Endothelial cell (in vitro differentiated cells): ENCODE measurements around the gene SIRPA. TPM values are rescaled to one million over a fixed set of nuclear protein-coding genes. Genes with fewer than 3 reads are reported as not detected.

Experiments used
- DNase-seq: peaks from one replicate; pipeline ENCODE4 v3.0.0; 2021; ENCODE audit warnings: low spot score
- H3K27ac Mint-ChIP-seq: one replicate; pipeline ENCODE4 v1.8.0; 2021; ENCODE audit warnings: mixed read lengths, inconsistent platforms; ENCODE audit not compliant: unreplicated experiment
- H3K27me3 Mint-ChIP-seq: one replicate; pipeline ENCODE4 v1.8.0; 2021; ENCODE audit warnings: mild to moderate bottlenecking, moderate library complexity, mixed read lengths, inconsistent platforms; ENCODE audit not compliant: unreplicated experiment
- H3K36me3 Mint-ChIP-seq: one replicate; pipeline ENCODE4 v1.8.0; 2021; ENCODE audit warnings: mild to moderate bottlenecking, low read depth, mixed read lengths, inconsistent platforms; ENCODE audit not compliant: unreplicated experiment
- H3K4me1 Mint-ChIP-seq: one replicate; pipeline ENCODE4 v1.8.0; 2021; ENCODE audit warnings: mild to moderate bottlenecking, mixed read lengths, inconsistent platforms; ENCODE audit not compliant: unreplicated experiment
- H3K4me3 Mint-ChIP-seq: one replicate; pipeline ENCODE4 v1.8.0; 2021; ENCODE audit warnings: mild to moderate bottlenecking, mixed read lengths, inconsistent platforms; ENCODE audit not compliant: unreplicated experiment
- H3K9me3 Mint-ChIP-seq: one replicate; pipeline ENCODE4 v1.8.0; 2021; ENCODE audit warnings: mixed read lengths, inconsistent platforms; ENCODE audit not compliant: unreplicated experiment
- total RNA-seq: library from RNA; stranded (reverse); fragmentation: NEBNext Ultra II Directional; extraction: Animal tissue kit (Norgen Biotek cat#: 25700); gene quantifications from one replicate; pipeline ENCODE4 v1.2.1, GENCODE V29; 2021; ENCODE audit not compliant: unreplicated experiment
- TF ChIP-seq, protein P1 (sequence below): fragments of 200-600 bp; sonication (generic); IDR thresholded peaks from one replicate; pipeline ENCODE4 v1.5.0; 2021; ENCODE audit warnings: antibody characterized with exemption; ENCODE audit not compliant: unreplicated experiment

SIRPA gene
- total RNA-seq, 1 donor from 2014 or later, result 132 TPM

- Mint-ChIP-seq H3K27me3 (peaks cover 7% of the 10 kb centered on the region), H3K4me1 (peaks cover 26% of the 10 kb centered on the region), H3K36me3 (no peaks in the 10 kb centered on the region), H3K9me3 (no peaks in the 10 kb centered on the region), H3K4me3 (no peak overlapping the region), H3K27ac (no peak overlapping the region)
- TF ChIP-seq, protein P1, sequence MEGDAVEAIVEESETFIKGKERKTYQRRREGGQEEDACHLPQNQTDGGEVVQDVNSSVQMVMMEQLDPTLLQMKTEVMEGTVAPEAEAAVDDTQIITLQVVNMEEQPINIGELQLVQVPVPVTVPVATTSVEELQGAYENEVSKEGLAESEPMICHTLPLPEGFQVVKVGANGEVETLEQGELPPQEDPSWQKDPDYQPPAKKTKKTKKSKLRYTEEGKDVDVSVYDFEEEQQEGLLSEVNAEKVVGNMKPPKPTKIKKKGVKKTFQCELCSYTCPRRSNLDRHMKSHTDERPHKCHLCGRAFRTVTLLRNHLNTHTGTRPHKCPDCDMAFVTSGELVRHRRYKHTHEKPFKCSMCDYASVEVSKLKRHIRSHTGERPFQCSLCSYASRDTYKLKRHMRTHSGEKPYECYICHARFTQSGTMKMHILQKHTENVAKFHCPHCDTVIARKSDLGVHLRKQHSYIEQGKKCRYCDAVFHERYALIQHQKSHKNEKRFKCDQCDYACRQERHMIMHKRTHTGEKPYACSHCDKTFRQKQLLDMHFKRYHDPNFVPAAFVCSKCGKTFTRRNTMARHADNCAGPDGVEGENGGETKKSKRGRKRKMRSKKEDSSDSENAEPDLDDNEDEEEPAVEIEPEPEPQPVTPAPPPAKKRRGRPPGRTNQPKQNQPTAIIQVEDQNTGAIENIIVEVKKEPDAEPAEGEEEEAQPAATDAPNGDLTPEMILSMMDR, result no peak
- no peak for DNase-seq
Observed at GRCh38 chr20:1968964-1969363, 73.8 kb downstream of the SIRPA start.

DNA sequence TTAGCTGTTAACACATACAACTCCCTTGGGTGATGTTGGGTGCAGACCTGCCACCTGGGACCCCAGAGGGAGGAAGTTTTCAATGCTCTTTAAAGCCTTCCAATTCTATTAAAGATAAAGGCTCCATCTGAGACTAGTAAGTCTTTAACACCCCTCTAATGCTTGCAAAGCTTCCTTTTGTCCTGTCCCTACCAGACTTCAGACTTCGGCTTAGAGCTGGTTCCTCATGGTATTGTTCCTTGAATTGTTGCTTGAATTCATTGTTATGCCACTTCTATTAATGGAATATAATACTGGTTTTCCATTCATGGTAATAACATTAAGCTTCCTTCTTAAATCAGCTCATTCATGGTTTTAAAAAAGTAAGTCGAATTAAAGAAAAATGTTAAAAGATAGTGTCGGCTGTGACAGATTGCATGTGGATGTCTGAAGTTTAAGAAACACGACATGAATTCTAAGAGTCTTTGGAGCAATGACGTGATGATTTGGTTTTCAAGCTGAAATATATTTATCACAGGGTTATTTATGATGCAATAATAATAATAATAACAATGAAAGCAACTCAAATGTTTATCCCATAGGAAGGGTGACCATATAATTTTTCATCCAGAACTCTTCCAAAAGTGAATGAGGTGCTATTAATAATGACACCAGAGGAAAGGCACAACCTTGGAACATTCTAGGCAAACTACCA, 76.8 kb downstream of the SIRPA start:
- peaks cover 10% of the 10 kb centered on the region for H3K27me3 Mint-ChIP-seq
- DNase-seq, result no peak
- no peaks in the 10 kb centered on the region for H3K4me1 Mint-ChIP-seq

GRCh38 chr20:1973601-1974440, 78.6 kb downstream of the SIRPA start:
- DNase-seq, result no peak
- no peaks in the 10 kb centered on the region for H3K36me3 Mint-ChIP-seq
- H3K27me3 Mint-ChIP-seq, result peaks cover 7% of the 10 kb centered on the region
- no peak overlapping the region for H3K4me3 Mint-ChIP-seq
- TF ChIP-seq, protein P1, result no peak
- H3K4me1 Mint-ChIP-seq, result no peaks in the 10 kb centered on the region
- no peaks in the 10 kb centered on the region for H3K9me3 Mint-ChIP-seq
- no peak overlapping the region for H3K27ac Mint-ChIP-seq

More for the DNA sequence above, 76.8 kb downstream of the SIRPA start:
- no peaks in the 10 kb centered on the region for H3K9me3 Mint-ChIP-seq
- TF ChIP-seq, protein P1, result no peak
- H3K4me3 Mint-ChIP-seq, result no peak overlapping the region
- no peak overlapping the region for H3K27ac Mint-ChIP-seq
- H3K36me3 Mint-ChIP-seq, result no peaks in the 10 kb centered on the region

DNA sequence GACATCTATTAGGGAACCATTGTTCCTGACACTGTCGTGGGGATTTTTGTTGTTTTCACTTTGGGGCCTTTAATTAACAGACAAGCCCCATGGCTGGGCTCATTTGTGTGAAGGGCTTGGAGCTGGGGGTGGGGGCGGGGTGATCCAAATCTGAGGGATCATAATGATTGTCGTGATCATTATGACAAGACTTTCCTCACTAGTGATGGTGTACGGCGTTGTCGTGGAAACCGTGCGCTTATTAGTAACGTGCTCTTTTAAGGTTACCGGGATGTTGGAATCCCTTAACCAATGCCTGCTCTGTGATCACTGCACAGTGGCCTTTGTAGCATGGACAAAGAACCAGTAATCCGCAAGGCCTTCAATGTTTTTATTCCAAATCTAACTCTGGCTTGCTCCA, 80.1 kb downstream of the SIRPA start:
- no peak for DNase-seq
- no peaks in the 10 kb centered on the region for H3K9me3 Mint-ChIP-seq
- H3K27ac Mint-ChIP-seq, result no peak overlapping the region
- no peak overlapping the region for H3K4me3 Mint-ChIP-seq
- H3K4me1 Mint-ChIP-seq, result no peaks in the 10 kb centered on the region
- H3K36me3 Mint-ChIP-seq, result no peaks in the 10 kb centered on the region
- peaks cover 7% of the 10 kb centered on the region for H3K27me3 Mint-ChIP-seq
- TF ChIP-seq, protein P1, result no peak
